ENCODE results near the gene GPANK1. TPM values are rescaled to one million over a fixed set of nuclear protein-coding genes. Genes with fewer than 3 reads are reported as not detected.

Gene GPANK1
- total and polyA plus RNA-seq, 9 of the 15 experiments (the other 6 are each of a cell fraction or from before 2014, with no cell fraction given): 32.2 to 111 (median 46.3) TPM

- Histone ChIP-seq H3K27me3 (ENCODE audit: control insufficient read depth in 2 of 2, insufficient read depth in 2 of 2, low read length in 2 of 2) (no peaks in the 10 kb centered on the region), H3K9me1 (ENCODE audit: control insufficient read depth, insufficient read depth, low read length) (no peaks in the 10 kb centered on the region), H3K4me1 (replicated peaks in 1 of 2; ENCODE audit: control insufficient read depth in 2 of 2, insufficient read depth in 2 of 2, low read length in 2 of 2) (peaks cover 24 to 36% of the 10 kb centered on the region in 2 experiments), H4K20me1 (replicated peaks; ENCODE audit: control insufficient read depth, insufficient read depth, low read length) (no peaks in the 10 kb centered on the region), H3K9ac (ENCODE audit: insufficient read depth in 1 of 2, low read depth in 2 of 2, low read length in 2 of 2) (peak overlapping the region; percentile 30 to 84; a peak in 3 of 4 replicates), H3K27ac (ENCODE audit: extremely low read depth, low read depth, low read length) (peak overlapping the region; percentile 49; the same call in 2 of the 3 replicates), H3K9me3 (replicated peaks; ENCODE audit: control insufficient read depth, insufficient read depth, low read depth, low read length) (no peaks in the 10 kb centered on the region), H3K4me2 (ENCODE audit: insufficient read depth, low read length) (peak overlapping the region; percentile 57), H3K79me2 (ENCODE audit: control insufficient read depth, insufficient read depth, low read length) (peaks cover 2% of the 10 kb centered on the region), H3K4me3 (no peak overlapping the region), H3K36me3 (ENCODE audit: control insufficient read depth, insufficient read depth, low read length) (no peaks in the 10 kb centered on the region), H2AFZ (ENCODE audit: low read depth, low read length) (peak overlapping the region; percentile 58)
- ChIA-PET CTCF (ENCODE audit: low intra/inter-chr PET ratio) (no interaction called here), POLR2A (no interaction called here)
- 36% methylated on average over 7 of the region's 7 CpGs for WGBS (ENCODE audit: insufficient coverage, low coverage, missing lambda C conversion rate)
- FAIRE-seq: no peak
- intact Hi-C loops (cut with micrococcal nuclease) (no loop called here), in situ Hi-C loops (cut with MboI) (no loop called here)
- DNase-seq (ENCODE audit: extremely low read depth in 1 of 4, low spot score in 3 of 4): peak in 2 of 4 experiments; percentile 18 to 44
- TF ChIP-seq, protein P1, sequence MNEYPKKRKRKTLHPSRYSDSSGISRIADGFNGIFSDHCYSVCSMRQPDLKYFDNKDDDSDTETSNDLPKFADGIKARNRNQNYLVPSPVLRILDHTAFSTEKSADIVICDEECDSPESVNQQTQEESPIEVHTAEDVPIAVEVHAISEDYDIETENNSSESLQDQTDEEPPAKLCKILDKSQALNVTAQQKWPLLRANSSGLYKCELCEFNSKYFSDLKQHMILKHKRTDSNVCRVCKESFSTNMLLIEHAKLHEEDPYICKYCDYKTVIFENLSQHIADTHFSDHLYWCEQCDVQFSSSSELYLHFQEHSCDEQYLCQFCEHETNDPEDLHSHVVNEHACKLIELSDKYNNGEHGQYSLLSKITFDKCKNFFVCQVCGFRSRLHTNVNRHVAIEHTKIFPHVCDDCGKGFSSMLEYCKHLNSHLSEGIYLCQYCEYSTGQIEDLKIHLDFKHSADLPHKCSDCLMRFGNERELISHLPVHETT (CRISPR knock-in tag; conservative IDR thresholded peaks at IDR 0.05 in 1 of 2, IDR thresholded peaks at IDR 0.05 in 1 of 2): 0 out of 4 replicates have a peak, but pooled peaks of 1 of the 2 experiments have one; percentile 23
- TF ChIP-seq EGR1 (conservative IDR thresholded peaks at IDR 0.05) (0 out of 2 replicates have a peak, but pooled peaks have one; percentile 3), BHLHE40 (IDR thresholded peaks at IDR 0.05; ENCODE audit: low read length) (no peak), CSDE1 (IDR thresholded peaks at IDR 0.05) (no peak), PRDM10 (IDR thresholded peaks at IDR 0.05; ENCODE audit: partially characterized antibody) (peak; percentile 83), SMARCE1 (IDR thresholded peaks at IDR 0.05) (peak; percentile 37; the same call in 1 of the 2 replicates), C11orf30 (IDR thresholded peaks at IDR 0.05; ENCODE audit: low read depth) (peak; percentile 49; the same call in 1 of the 2 replicates), TRIM24 (IDR thresholded peaks at IDR 0.05) (0 out of 4 replicates have a peak, but pooled peaks of 1 of the 2 experiments have one; percentile 19), ZNF316 (IDR thresholded peaks at IDR 0.05) (peak; percentile 68), SPI1 (IDR thresholded peaks at IDR 0.05; ENCODE audit: borderline replicate concordance, low read depth, low read length) (peak; percentile 65; the same call in 1 of the 2 replicates), ZNF134 (CRISPR knock-in tag; conservative IDR thresholded peaks at IDR 0.05) (no peak)
- no TSS peak for BruUV-seq (replicated peaks)
- no peak for ATAC-seq
These were observed 49.0 kb downstream of the GPANK1 start for GRCh38 chr6:31615748-31616147.
